Measurements from ENCODE around the gene SPIRE1.

- TF ChIP-seq, protein P1, sequence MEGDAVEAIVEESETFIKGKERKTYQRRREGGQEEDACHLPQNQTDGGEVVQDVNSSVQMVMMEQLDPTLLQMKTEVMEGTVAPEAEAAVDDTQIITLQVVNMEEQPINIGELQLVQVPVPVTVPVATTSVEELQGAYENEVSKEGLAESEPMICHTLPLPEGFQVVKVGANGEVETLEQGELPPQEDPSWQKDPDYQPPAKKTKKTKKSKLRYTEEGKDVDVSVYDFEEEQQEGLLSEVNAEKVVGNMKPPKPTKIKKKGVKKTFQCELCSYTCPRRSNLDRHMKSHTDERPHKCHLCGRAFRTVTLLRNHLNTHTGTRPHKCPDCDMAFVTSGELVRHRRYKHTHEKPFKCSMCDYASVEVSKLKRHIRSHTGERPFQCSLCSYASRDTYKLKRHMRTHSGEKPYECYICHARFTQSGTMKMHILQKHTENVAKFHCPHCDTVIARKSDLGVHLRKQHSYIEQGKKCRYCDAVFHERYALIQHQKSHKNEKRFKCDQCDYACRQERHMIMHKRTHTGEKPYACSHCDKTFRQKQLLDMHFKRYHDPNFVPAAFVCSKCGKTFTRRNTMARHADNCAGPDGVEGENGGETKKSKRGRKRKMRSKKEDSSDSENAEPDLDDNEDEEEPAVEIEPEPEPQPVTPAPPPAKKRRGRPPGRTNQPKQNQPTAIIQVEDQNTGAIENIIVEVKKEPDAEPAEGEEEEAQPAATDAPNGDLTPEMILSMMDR (IDR thresholded peaks at IDR 0.05), result no peak
- no peak for TF ChIP-seq EP300 (IDR thresholded peaks at IDR 0.05)
Observed at GRCh38 chr18:12433829-12434540, 223.9 kb downstream of the SPIRE1 start.

All from stomach (tissue), 4 donors.